Panc1 (cell line): Measurements from ENCODE around the gene NOX4. TPM values are rescaled to one million over a fixed set of nuclear protein-coding genes. Genes with fewer than 3 reads are reported as not detected.

Source experiments
- ATAC-seq: fragments of 200-7000 bp; cut with Tn5 transposase; 2 replicates; pipeline ENCODE4 v1.9.1; 2020; ENCODE audit warnings: mild to moderate bottlenecking, moderate library complexity
- BruUV-seq: library from RNA; stranded (reverse); fragments of 400-500 nt; replicated peaks from 2 replicates; lab custom pipeline; 2021; lab: Mats Ljungman, UMichigan
- CTCF ChIA-PET: fragments of 300-600 bp; sonication (Branson Sonifier 250); formaldehyde crosslinking; loops from one replicate; lab custom pipeline; 2022; ENCODE audit warnings: antibody characterized with exemption; lab: Charles Lee
- POLR2A ChIA-PET: fragments of 300-600 bp; sonication (Branson Sonifier 250); formaldehyde crosslinking; loops from one replicate; lab custom pipeline; 2022; ENCODE audit warnings: antibody characterized with exemption; lab: Charles Lee
- DNase-seq: peaks from one replicate; pipeline ENCODE4 v3.0.0-alpha.2; 2010; ENCODE audit warnings: low read depth, low spot score
- H3K27ac ChIP-seq: 2 replicates; pipeline ENCODE4 v1.5.1; 2011; ENCODE audit warnings: mild to moderate bottlenecking, low read length, inconsistent platforms
- H3K27me3 ChIP-seq: fragments of 200-500 bp; sonication (Bioruptor generic); 2 replicates; pipeline ENCODE4 v1.6.0; 2014; ENCODE audit warnings: low read length, inconsistent platforms; ENCODE audit not compliant: control insufficient read depth, insufficient read depth
- H3K36me3 ChIP-seq: fragments of 200-500 bp; sonication (Bioruptor generic); 2 replicates; pipeline ENCODE4 v1.5.1; 2014; ENCODE audit warnings: inconsistent platforms, mild to moderate bottlenecking, low read length, moderate library complexity; ENCODE audit not compliant: control insufficient read depth, insufficient read depth
- H3K4me1 ChIP-seq: 2 replicates; pipeline ENCODE4 v1.5.1; 2011; ENCODE audit warnings: inconsistent platforms, mild to moderate bottlenecking, low read length, moderate library complexity; ENCODE audit not compliant: control insufficient read depth, insufficient read depth
- H3K4me3 ChIP-seq, 2 experiments: 2 replicates each; pipeline ENCODE4 v1.5.1; 2011 to 2012; ENCODE audit warnings: low read depth in 2 of 2, low read length in 2 of 2, mild to moderate bottlenecking in 2 of 2, inconsistent platforms in 1 of 2, moderate library complexity in 1 of 2
- H3K9me3 ChIP-seq: fragments of 200-500 bp; sonication (Bioruptor generic); 2 replicates; pipeline ENCODE4 v1.5.1; 2014; ENCODE audit warnings: low read depth, mild to moderate bottlenecking, inconsistent platforms, low read length, moderate library complexity; ENCODE audit not compliant: control insufficient read depth, insufficient read depth
- CTCF ChIP-seq: fragments of 450-650 bp; IDR thresholded peaks from 2 replicates; pipeline ENCODE4 v1.5.1; 2017; ENCODE audit warnings: mild to moderate bottlenecking
- POLR2AphosphoS5 ChIP-seq: IDR thresholded peaks from 2 replicates; pipeline ENCODE4 v1.6.1; 2012; ENCODE audit warnings: mild to moderate bottlenecking, low read depth, low read length, moderate library complexity
- SIN3A ChIP-seq: IDR thresholded peaks from 2 replicates; pipeline ENCODE4 v1.6.1; 2012; ENCODE audit warnings: low read depth, mild to moderate bottlenecking, low read length, moderate library complexity, borderline replicate concordance; ENCODE audit not compliant: insufficient read depth
- TCF7L2 ChIP-seq: IDR thresholded peaks from 2 replicates; pipeline ENCODE4 v1.6.1; 2011; ENCODE audit warnings: mild to moderate bottlenecking, low read depth, low read length, inconsistent platforms
- in situ Hi-C: cut with HindIII; loops from 2 replicates; pipeline ENCODE4 v1.10.0; 2016; ENCODE audit warnings: low sequenced_read_pairs, low pct_unique_long_range_greater_than_20kb
- intact Hi-C: fragments of 100-400 bp; cut with micrococcal nuclease; formaldehyde crosslinking; loops from one replicate; pipeline ENCODE4 v1.10.0; 2022; ENCODE audit not compliant: unreplicated experiment
- total RNA-seq: library from RNA; stranded (reverse); gene quantifications from one replicate; pipeline ENCODE4 v1.2.1, GENCODE V29; 2021; ENCODE audit not compliant: unreplicated experiment
- TF ChIP-seq, protein P1 (sequence below), 2 experiments: IDR thresholded peaks; 2 replicates each; pipeline ENCODE4 v1.6.1; 2011 to 2012; ENCODE audit warnings: low read depth in 2 of 2, control low read depth in 1 of 2, low read length in 1 of 2, mild to moderate bottlenecking in 1 of 2, moderate library complexity in 1 of 2; ENCODE audit not compliant: insufficient read depth in 1 of 2

Gene NOX4
- total RNA-seq, 1 experiment from 2014 or later: not detected

DNA sequence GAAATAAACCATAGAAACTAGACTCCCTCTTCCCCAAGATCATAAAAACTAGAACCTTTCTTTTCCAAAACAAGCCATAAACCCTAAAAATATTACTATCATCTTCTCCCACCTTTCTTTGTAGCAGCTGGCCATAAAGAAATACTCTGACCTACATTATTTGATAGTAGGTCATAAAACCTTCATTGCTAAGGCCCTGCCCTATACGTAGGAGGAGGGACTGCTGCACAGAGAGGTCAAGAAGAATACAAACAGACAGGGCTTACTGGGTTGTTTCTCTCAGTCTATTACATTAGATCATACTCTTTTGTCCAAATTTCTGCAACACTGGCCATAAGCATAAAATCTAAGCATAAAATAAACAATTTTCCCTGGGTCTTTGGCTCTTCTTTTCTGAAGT is 212.0 kb downstream of the NOX4 start:
- no peak for DNase-seq
- Histone ChIP-seq H3K4me3 (no peak overlapping the region), H3K36me3 (no peaks in the 10 kb centered on the region), H3K4me1 (no peaks in the 10 kb centered on the region), H3K9me3 (no peaks in the 10 kb centered on the region; the same call in 1 of the 2 replicates), H3K27me3 (no peaks in the 10 kb centered on the region), H3K27ac (no peak overlapping the region)
- TF ChIP-seq SIN3A: no peak
- no peak for ATAC-seq
- intact Hi-C loops (no loop called here), in situ Hi-C loops (no loop called here)
- no TSS peak for BruUV-seq
- ChIA-PET CTCF (no interaction called here), POLR2A (no interaction called here)

GRCh38 chr11:89275966-89276365 is 215.2 kb downstream of the NOX4 start:
- no peak for TF ChIP-seq SIN3A
- no peak for TF ChIP-seq TCF7L2
- no peak for TF ChIP-seq CTCF
- TF ChIP-seq POLR2AphosphoS5: no peak
- TF ChIP-seq, protein P1, sequence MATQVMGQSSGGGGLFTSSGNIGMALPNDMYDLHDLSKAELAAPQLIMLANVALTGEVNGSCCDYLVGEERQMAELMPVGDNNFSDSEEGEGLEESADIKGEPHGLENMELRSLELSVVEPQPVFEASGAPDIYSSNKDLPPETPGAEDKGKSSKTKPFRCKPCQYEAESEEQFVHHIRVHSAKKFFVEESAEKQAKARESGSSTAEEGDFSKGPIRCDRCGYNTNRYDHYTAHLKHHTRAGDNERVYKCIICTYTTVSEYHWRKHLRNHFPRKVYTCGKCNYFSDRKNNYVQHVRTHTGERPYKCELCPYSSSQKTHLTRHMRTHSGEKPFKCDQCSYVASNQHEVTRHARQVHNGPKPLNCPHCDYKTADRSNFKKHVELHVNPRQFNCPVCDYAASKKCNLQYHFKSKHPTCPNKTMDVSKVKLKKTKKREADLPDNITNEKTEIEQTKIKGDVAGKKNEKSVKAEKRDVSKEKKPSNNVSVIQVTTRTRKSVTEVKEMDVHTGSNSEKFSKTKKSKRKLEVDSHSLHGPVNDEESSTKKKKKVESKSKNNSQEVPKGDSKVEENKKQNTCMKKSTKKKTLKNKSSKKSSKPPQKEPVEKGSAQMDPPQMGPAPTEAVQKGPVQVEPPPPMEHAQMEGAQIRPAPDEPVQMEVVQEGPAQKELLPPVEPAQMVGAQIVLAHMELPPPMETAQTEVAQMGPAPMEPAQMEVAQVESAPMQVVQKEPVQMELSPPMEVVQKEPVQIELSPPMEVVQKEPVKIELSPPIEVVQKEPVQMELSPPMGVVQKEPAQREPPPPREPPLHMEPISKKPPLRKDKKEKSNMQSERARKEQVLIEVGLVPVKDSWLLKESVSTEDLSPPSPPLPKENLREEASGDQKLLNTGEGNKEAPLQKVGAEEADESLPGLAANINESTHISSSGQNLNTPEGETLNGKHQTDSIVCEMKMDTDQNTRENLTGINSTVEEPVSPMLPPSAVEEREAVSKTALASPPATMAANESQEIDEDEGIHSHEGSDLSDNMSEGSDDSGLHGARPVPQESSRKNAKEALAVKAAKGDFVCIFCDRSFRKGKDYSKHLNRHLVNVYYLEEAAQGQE (IDR thresholded peaks at IDR 0.05; ENCODE audit: insufficient read depth in 1 of 2, low read depth in 2 of 2, low read length in 1 of 2): no peak
- BruUV-seq: no TSS peak
- DNase-seq (no peak), ATAC-seq (no peak)
- no peaks in the 10 kb centered on the region; the same call in 1 of the 2 replicates for H3K9me3 ChIP-seq
- intact Hi-C loops: no loop called here
- no peaks in the 10 kb centered on the region for H3K36me3 ChIP-seq
- H3K27me3 ChIP-seq: no peaks in the 10 kb centered on the region
- no peak overlapping the region for H3K27ac ChIP-seq
- in situ Hi-C loops: no loop called here
- H3K4me1 ChIP-seq: no peaks in the 10 kb centered on the region
- H3K4me3 ChIP-seq: no peak overlapping the region
- POLR2A ChIA-PET: no interaction called here
- CTCF ChIA-PET: no interaction called here

Other genes with a start within 250 kb of the NOX4 start
- not detected for gene TRIM77, start 218.9 kb upstream of the NOX4 start, total RNA-seq